ENCODE measurements around the gene RTN3. TPM values are rescaled to one million over a fixed set of nuclear protein-coding genes. Genes with fewer than 3 reads are reported as not detected.

RTN3 gene
- total and polyA plus RNA-seq, 3 donors from 2014 or later, result 75.6 to 103 (median 81.6) TPM

- Histone ChIP-seq H3K9me3 (no peaks in the 10 kb centered on the region), H3K27ac (no peak overlapping the region), H3K36me3 (ENCODE audit: low read depth, missing control alignments) (no peaks in the 10 kb centered on the region), H3K27me3 (no peaks in the 10 kb centered on the region), H3K4me3 (no peak overlapping the region), H3K4me1 (no peaks in the 10 kb centered on the region)
- intact Hi-C loops (cut with DNase I; ENCODE audit: low total_unique reads), result no loop called here
- WGBS, 2 donors, result 94 to 96% methylated on average over 6 of the region's 6 CpGs
- no peak for TF ChIP-seq POLR2A (IDR thresholded peaks at IDR 0.05)
- no peak for TF ChIP-seq CTCF (IDR thresholded peaks at IDR 0.05)
- no peak for DNase-seq
Observed at GRCh38 chr11:63791495-63792167, 110.3 kb downstream of the RTN3 start.

- no peak overlapping the region for H3K4me3 ChIP-seq
- H3K27me3 ChIP-seq, result no peaks in the 10 kb centered on the region
- TF ChIP-seq POLR2A (IDR thresholded peaks at IDR 0.05) (no peak), CTCF (IDR thresholded peaks at IDR 0.05) (no peak)
- no peaks in the 10 kb centered on the region for H3K36me3 ChIP-seq (ENCODE audit: low read depth, missing control alignments)
- DNase-seq, result no peak
- intact Hi-C loops (cut with DNase I; ENCODE audit: low total_unique reads), result no loop called here
- no peaks in the 10 kb centered on the region for H3K4me1 ChIP-seq
- no peak overlapping the region for H3K27ac ChIP-seq
- H3K9me3 ChIP-seq, result no peaks in the 10 kb centered on the region
Observed at GRCh38 chr11:63793161-63793560, 111.9 kb downstream of the RTN3 start.

DNA sequence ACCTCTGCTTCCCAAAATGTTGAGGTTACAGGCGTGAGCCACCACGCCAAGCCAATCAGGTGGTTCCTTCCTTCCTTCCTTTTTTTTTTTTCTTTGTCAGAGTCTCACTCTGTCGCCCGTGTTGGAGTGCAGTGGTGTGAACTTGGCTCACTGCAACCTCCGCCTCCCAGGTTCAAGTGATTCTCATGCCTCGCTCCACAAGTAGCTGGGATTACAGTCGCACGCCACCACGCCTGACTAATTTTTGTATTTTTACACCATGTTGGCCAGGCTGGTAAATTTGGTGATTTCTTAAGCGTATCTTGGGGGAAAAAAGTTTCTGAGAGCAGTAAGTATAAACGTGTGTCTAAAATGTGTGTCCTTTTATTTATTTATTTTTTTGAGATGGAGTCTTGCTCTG lies 113.8 kb downstream of the RTN3 start:
- intact Hi-C loops (cut with DNase I; ENCODE audit: low total_unique reads), result no loop called here

GRCh38 chr11:63800921-63801320 lies 119.6 kb downstream of the RTN3 start:
- H3K4me1 ChIP-seq, result no peaks in the 10 kb centered on the region
- no peak for TF ChIP-seq CTCF (IDR thresholded peaks at IDR 0.05)
- no peak for TF ChIP-seq POLR2A (IDR thresholded peaks at IDR 0.05)
- H3K4me3 ChIP-seq, result no peak overlapping the region
- 81 to 90% methylated on average over 5 of the region's 5 CpGs for WGBS, 2 donors
- H3K9me3 ChIP-seq, result no peaks in the 10 kb centered on the region
- H3K36me3 ChIP-seq (ENCODE audit: low read depth, missing control alignments), result no peaks in the 10 kb centered on the region
- no peaks in the 10 kb centered on the region for H3K27me3 ChIP-seq
- DNase-seq, result no peak
- H3K27ac ChIP-seq, result no peak overlapping the region
- intact Hi-C loops (cut with DNase I; ENCODE audit: low total_unique reads), result no loop called here

More for the DNA sequence above, 113.8 kb downstream of the RTN3 start:
- DNase-seq, result no peak
- H3K27me3 ChIP-seq, result no peaks in the 10 kb centered on the region
- no peaks in the 10 kb centered on the region for H3K4me1 ChIP-seq
- TF ChIP-seq CTCF (IDR thresholded peaks at IDR 0.05), result no peak
- no peak for TF ChIP-seq POLR2A (IDR thresholded peaks at IDR 0.05)
- no peak overlapping the region for H3K4me3 ChIP-seq
- H3K27ac ChIP-seq, result no peak overlapping the region
- H3K36me3 ChIP-seq (ENCODE audit: low read depth, missing control alignments), result no peaks in the 10 kb centered on the region
- no peaks in the 10 kb centered on the region for H3K9me3 ChIP-seq
- WGBS, 2 donors, result 89 to 92% methylated on average over 11 of the region's 11 CpGs
